Measurements from ENCODE around the gene RABGAP1L.

DNA sequence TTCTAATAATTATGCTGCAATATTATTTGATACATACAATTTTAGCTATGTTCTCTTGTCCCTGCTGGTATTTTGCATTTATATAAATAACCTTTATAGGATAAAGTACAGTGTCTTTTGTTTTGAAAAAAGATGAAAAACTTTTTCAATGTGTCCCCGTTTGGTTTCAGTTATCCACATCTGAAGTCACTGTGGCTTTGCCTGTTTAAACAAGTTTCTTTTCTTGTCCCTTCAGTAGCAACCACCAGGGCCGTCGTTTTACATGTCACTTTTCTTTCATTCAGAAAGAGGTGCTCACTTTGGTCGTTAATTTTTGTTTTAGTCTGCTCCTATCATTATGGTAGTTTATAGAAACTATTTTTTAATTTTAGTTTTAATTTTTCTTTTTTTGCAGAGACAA is 41.4 kb downstream of the RABGAP1L start:
- TF ChIP-seq HNF4G (IDR thresholded peaks at IDR 0.05) (no peak), SP1 (IDR thresholded peaks at IDR 0.05) (no peak), JUND (IDR thresholded peaks at IDR 0.05) (no peak), YY1 (IDR thresholded peaks at IDR 0.05) (no peak), TAF1 (conservative IDR thresholded peaks at IDR 0.05) (no peak), EGR1 (IDR thresholded peaks at IDR 0.05; ENCODE audit: low read depth in 2 of 2) (no peak), GABPA (IDR thresholded peaks at IDR 0.05 in 1 of 2, conservative IDR thresholded peaks at IDR 0.05 in 1 of 2) (no peak), RAD21 (IDR thresholded peaks at IDR 0.05) (no peak)
- TF ChIP-seq, protein P1, sequence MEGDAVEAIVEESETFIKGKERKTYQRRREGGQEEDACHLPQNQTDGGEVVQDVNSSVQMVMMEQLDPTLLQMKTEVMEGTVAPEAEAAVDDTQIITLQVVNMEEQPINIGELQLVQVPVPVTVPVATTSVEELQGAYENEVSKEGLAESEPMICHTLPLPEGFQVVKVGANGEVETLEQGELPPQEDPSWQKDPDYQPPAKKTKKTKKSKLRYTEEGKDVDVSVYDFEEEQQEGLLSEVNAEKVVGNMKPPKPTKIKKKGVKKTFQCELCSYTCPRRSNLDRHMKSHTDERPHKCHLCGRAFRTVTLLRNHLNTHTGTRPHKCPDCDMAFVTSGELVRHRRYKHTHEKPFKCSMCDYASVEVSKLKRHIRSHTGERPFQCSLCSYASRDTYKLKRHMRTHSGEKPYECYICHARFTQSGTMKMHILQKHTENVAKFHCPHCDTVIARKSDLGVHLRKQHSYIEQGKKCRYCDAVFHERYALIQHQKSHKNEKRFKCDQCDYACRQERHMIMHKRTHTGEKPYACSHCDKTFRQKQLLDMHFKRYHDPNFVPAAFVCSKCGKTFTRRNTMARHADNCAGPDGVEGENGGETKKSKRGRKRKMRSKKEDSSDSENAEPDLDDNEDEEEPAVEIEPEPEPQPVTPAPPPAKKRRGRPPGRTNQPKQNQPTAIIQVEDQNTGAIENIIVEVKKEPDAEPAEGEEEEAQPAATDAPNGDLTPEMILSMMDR (IDR thresholded peaks at IDR 0.05; ENCODE audit: low read depth, low read length, missing input control), result no peak
- TF ChIP-seq, protein P2, sequence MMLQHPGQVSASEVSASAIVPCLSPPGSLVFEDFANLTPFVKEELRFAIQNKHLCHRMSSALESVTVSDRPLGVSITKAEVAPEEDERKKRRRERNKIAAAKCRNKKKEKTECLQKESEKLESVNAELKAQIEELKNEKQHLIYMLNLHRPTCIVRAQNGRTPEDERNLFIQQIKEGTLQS (IDR thresholded peaks at IDR 0.05), result no peak
- TF ChIP-seq, protein P3, sequence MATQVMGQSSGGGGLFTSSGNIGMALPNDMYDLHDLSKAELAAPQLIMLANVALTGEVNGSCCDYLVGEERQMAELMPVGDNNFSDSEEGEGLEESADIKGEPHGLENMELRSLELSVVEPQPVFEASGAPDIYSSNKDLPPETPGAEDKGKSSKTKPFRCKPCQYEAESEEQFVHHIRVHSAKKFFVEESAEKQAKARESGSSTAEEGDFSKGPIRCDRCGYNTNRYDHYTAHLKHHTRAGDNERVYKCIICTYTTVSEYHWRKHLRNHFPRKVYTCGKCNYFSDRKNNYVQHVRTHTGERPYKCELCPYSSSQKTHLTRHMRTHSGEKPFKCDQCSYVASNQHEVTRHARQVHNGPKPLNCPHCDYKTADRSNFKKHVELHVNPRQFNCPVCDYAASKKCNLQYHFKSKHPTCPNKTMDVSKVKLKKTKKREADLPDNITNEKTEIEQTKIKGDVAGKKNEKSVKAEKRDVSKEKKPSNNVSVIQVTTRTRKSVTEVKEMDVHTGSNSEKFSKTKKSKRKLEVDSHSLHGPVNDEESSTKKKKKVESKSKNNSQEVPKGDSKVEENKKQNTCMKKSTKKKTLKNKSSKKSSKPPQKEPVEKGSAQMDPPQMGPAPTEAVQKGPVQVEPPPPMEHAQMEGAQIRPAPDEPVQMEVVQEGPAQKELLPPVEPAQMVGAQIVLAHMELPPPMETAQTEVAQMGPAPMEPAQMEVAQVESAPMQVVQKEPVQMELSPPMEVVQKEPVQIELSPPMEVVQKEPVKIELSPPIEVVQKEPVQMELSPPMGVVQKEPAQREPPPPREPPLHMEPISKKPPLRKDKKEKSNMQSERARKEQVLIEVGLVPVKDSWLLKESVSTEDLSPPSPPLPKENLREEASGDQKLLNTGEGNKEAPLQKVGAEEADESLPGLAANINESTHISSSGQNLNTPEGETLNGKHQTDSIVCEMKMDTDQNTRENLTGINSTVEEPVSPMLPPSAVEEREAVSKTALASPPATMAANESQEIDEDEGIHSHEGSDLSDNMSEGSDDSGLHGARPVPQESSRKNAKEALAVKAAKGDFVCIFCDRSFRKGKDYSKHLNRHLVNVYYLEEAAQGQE (IDR thresholded peaks at IDR 0.05), result no peak
- TF ChIP-seq, protein P4, sequence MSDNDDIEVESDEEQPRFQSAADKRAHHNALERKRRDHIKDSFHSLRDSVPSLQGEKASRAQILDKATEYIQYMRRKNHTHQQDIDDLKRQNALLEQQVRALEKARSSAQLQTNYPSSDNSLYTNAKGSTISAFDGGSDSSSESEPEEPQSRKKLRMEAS (IDR thresholded peaks at IDR 0.05), result no peak

Data from liver (tissue), 3 donors.